ENCODE results near the gene TOMM40L.

GRCh38 chr1:161220002-161220401, 5.9 kb upstream of the TOMM40L start:
- TF ChIP-seq EP300 (IDR thresholded peaks at IDR 0.05) (no peak), CTCF (IDR thresholded peaks at IDR 0.05) (no peak), POLR2A (IDR thresholded peaks at IDR 0.05; ENCODE audit: low read depth) (no peak)

Measured in esophagus muscularis mucosa (tissue), 4 donors.